ENCODE results near the gene FTO. TPM values are rescaled to one million over a fixed set of nuclear protein-coding genes. Genes with fewer than 3 reads are reported as not detected.

The FTO gene
- total RNA-seq, 1 donor from 2014 or later, result 106 TPM

GRCh38 chr16:54048586-54049495, 344.9 kb downstream of the FTO start:
- Mint-ChIP-seq H3K4me3 (ENCODE audit: unreplicated experiment) (no peak overlapping the region), H3K9me3 (ENCODE audit: unreplicated experiment) (no peaks in the 10 kb centered on the region), H3K36me3 (ENCODE audit: unreplicated experiment) (no peaks in the 10 kb centered on the region), H3K27ac (ENCODE audit: unreplicated experiment) (no peak overlapping the region), H3K27me3 (ENCODE audit: unreplicated experiment) (no peaks in the 10 kb centered on the region), H3K4me1 (ENCODE audit: low read depth, unreplicated experiment) (peaks cover 2% of the 10 kb centered on the region)
- no peak for TF ChIP-seq CTCF (IDR thresholded peaks at IDR 0.05; ENCODE audit: partially characterized antibody, unreplicated experiment)
- no peak for DNase-seq

DNA sequence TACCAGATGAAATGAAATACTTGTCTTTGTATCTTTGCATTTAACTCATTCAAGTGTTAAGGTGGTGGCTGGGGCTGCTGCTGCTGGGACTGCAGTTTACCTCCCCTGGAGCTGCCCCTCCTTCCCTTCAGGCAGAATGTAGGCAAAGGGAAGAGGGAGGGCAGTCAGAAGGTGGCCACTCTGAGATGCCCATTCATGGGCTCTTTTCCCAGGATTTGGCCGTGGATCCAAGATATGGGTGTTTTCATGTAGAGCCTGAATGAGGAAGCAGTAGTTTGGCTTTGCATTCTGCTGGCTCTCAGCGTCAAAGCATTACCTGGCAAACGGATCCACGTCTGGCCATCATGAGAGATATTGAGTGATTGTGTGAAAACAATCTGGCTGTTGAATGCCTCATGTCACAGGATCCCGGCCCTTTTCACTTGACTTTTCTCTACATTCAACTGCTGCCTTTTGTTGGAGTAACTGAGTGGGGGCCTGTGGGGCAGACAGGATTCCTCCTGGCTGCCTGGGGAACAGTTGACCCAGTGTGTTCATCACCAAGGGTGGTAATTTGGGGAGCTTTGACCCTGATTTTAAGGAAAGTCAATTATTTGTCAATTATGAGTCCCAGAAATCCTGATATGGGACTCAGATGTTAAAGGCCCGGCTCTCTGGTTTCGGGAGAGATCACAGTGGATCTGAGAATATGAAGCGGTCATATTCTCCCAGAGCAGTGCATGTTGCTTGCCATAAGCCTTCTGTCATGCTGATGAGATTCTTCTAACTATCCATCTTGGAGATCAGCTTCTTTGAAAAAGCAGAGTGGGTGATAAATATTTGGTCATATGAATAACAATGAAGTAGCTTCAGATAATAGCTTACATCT, 345.9 kb downstream of the FTO start:
- no peaks in the 10 kb centered on the region for H3K36me3 Mint-ChIP-seq (ENCODE audit: unreplicated experiment)
- peaks cover 2% of the 10 kb centered on the region for H3K4me1 Mint-ChIP-seq (ENCODE audit: low read depth, unreplicated experiment)
- no peak for DNase-seq
- no peak for TF ChIP-seq CTCF (IDR thresholded peaks at IDR 0.05; ENCODE audit: partially characterized antibody, unreplicated experiment)
- no peak overlapping the region for H3K4me3 Mint-ChIP-seq (ENCODE audit: unreplicated experiment)
- H3K9me3 Mint-ChIP-seq (ENCODE audit: unreplicated experiment), result no peaks in the 10 kb centered on the region
- no peaks in the 10 kb centered on the region for H3K27me3 Mint-ChIP-seq (ENCODE audit: unreplicated experiment)
- H3K27ac Mint-ChIP-seq (ENCODE audit: unreplicated experiment), result peak overlapping the region; percentile 43

DNA sequence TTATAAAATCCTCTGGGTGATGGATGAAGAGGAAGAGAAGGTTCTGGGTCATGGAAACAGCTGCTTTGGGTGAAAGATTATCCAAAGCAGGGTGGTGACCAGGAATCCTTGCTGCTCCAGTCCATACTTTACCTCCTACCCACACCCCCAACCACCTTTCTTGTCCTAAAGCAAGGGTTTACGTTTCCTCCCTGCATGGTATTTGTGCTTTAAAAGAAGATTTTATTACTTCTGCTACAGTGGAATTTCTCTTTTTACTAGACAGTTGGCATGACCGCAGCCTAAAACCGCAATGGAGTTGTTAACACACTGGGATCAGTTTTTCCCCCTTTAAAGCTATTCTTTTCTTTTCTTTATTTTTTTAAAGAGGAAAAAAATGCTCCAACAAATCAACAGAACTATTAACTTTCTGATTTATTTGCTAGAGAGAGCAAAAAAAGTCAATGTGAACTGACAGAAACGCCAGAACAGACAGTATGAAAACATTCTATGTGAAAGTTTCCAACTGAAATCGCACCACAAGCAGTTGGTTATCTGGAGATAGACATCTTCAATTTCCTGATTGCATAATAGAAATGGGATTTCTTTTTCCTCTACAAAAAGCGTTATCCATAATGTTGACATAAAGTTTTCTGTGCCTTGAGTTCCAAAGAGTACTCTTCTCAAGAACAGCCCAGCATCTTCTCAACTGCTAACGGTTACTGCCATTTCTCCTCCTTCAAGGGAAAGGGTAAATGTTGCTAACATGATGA, 346.7 kb downstream of the FTO start:
- H3K27ac Mint-ChIP-seq (ENCODE audit: unreplicated experiment), result no peak overlapping the region
- peaks cover 2% of the 10 kb centered on the region for H3K4me1 Mint-ChIP-seq (ENCODE audit: low read depth, unreplicated experiment)
- no peak overlapping the region for H3K4me3 Mint-ChIP-seq (ENCODE audit: unreplicated experiment)
- no peak for TF ChIP-seq CTCF (IDR thresholded peaks at IDR 0.05; ENCODE audit: partially characterized antibody, unreplicated experiment)
- H3K27me3 Mint-ChIP-seq (ENCODE audit: unreplicated experiment), result no peaks in the 10 kb centered on the region
- H3K36me3 Mint-ChIP-seq (ENCODE audit: unreplicated experiment), result no peaks in the 10 kb centered on the region
- DNase-seq, result no peak
- H3K9me3 Mint-ChIP-seq (ENCODE audit: unreplicated experiment), result no peaks in the 10 kb centered on the region

- no peaks in the 10 kb centered on the region for H3K36me3 Mint-ChIP-seq (ENCODE audit: unreplicated experiment)
- no peak for DNase-seq
- peaks cover 2% of the 10 kb centered on the region for H3K4me1 Mint-ChIP-seq (ENCODE audit: low read depth, unreplicated experiment)
- no peak overlapping the region for H3K4me3 Mint-ChIP-seq (ENCODE audit: unreplicated experiment)
- H3K27me3 Mint-ChIP-seq (ENCODE audit: unreplicated experiment), result no peaks in the 10 kb centered on the region
- TF ChIP-seq CTCF (IDR thresholded peaks at IDR 0.05; ENCODE audit: partially characterized antibody, unreplicated experiment), result no peak
- H3K9me3 Mint-ChIP-seq (ENCODE audit: unreplicated experiment), result no peaks in the 10 kb centered on the region
- H3K27ac Mint-ChIP-seq (ENCODE audit: unreplicated experiment), result no peak overlapping the region
Observed at GRCh38 chr16:54051821-54052220, 347.9 kb downstream of the FTO start.
